HCT116 (cell line): ENCODE results near the gene FHDC1. TPM values are rescaled to one million over a fixed set of nuclear protein-coding genes. Genes with fewer than 3 reads are reported as not detected.

Experiments used
- ATAC-seq: fragments of 200-7000 bp; cut with Tn5 transposase; 2 replicates; pipeline ENCODE4 v1.9.1; 2020; ENCODE audit warnings: mild to moderate bottlenecking, moderate library complexity
- BruUV-seq: library from RNA; stranded (reverse); fragments of 400-500 nt; replicated peaks from 2 replicates; lab custom pipeline; 2021; lab: Mats Ljungman, UMichigan
- CTCF ChIA-PET: fragments of 300-600 bp; sonication (Branson Sonifier 250); formaldehyde crosslinking; loops from one replicate; lab custom pipeline; 2021; ENCODE audit warnings: antibody characterized with exemption; lab: Charles Lee
- POLR2A ChIA-PET: fragments of 300-600, 350-600 bp; sonication (Branson Sonifier 250); formaldehyde crosslinking; loops from one replicate; lab custom pipeline; 2021; ENCODE audit warnings: antibody characterized with exemption; lab: Charles Lee
- RAD21 ChIA-PET, 2 experiments: fragments of 300-600 bp; sonication (Branson Sonifier 250); formaldehyde crosslinking; loops; one replicate each; lab custom pipeline; 2023; ENCODE audit warnings: low total read pairs in 2 of 2; ENCODE audit not compliant: uncharacterized antibody in 2 of 2, unreplicated experiment in 2 of 2, low non-redundant PET in 1 of 2; lab: Charles Lee
- DNase-seq: peaks from one replicate; pipeline ENCODE4 v3.0.0-alpha.2; 2010; ENCODE audit warnings: low read depth, low spot score
- H2AFZ ChIP-seq: fragments of 200-600 bp; shearing (Covaris generic), sonication (generic); 2 replicates; pipeline ENCODE4 v1.6.1; 2017; ENCODE audit warnings: low read depth, mixed run types, mixed read lengths, antibody characterized with exemption, low read length; ENCODE audit not compliant: poor library complexity, severe bottlenecking
- H3K27ac ChIP-seq: 2 replicates; pipeline ENCODE4 v1.5.1; 2012; ENCODE audit warnings: low read depth, low read length
- H3K27me3 ChIP-seq: fragments of 200-600 bp; sonication (generic); 2 replicates; pipeline ENCODE4 v1.6.1; 2016; ENCODE audit warnings: mixed run types, low read length, mixed read lengths; ENCODE audit not compliant: insufficient read depth
- H3K36me3 ChIP-seq, 2 experiments: fragments of 200-500 bp in 1 of 2; fragments of 200-600 bp in 1 of 2; sonication (Bioruptor generic) in 1 of 2; sonication (generic) in 1 of 2; 2 replicates each; pipeline versions ENCODE4 v1.5.1 to v1.6.1; 2014 to 2016; ENCODE audit warnings: low read length in 2 of 2, inconsistent platforms in 1 of 2, mixed read lengths in 1 of 2, mixed run types in 1 of 2; ENCODE audit not compliant: insufficient read depth in 2 of 2, control insufficient read depth in 1 of 2
- H3K4me1 ChIP-seq, 2 experiments: fragments of 200-600 bp in 1 of 2; sonication (generic) in 1 of 2; 2 replicates each; pipeline versions ENCODE4 v1.5.1 to v1.6.1; 2012 to 2017; ENCODE audit warnings: low read length in 2 of 2, inconsistent platforms in 1 of 2, mild to moderate bottlenecking in 1 of 2, mixed read lengths in 1 of 2, mixed run types in 1 of 2, moderate library complexity in 1 of 2; ENCODE audit not compliant: insufficient read depth in 2 of 2, control insufficient read depth in 1 of 2
- H3K4me2 ChIP-seq: fragments of 200-600 bp; sonication (generic); 2 replicates; pipeline ENCODE4 v1.6.1; 2017; ENCODE audit warnings: mixed run types, low read length, mixed read lengths
- H3K4me3 ChIP-seq, 2 experiments: fragments of 200-600 bp in 1 of 2; sonication (generic) in 1 of 2; replicated peaks in 1 of 2; 2 replicates each; pipeline ENCODE4 v1.5.1; 2011 to 2016; ENCODE audit warnings: low read length in 2 of 2, control low read depth in 1 of 2, low read depth in 1 of 2, mild to moderate bottlenecking in 1 of 2, mixed read lengths in 1 of 2, mixed run types in 1 of 2
- H3K79me2 ChIP-seq: fragments of 200-600 bp; sonication (generic); 2 replicates; pipeline ENCODE4 v1.6.1; 2017; ENCODE audit warnings: mild to moderate bottlenecking, mixed run types, low read length, moderate library complexity, mixed read lengths; ENCODE audit not compliant: insufficient read depth
- H3K9ac ChIP-seq: fragments of 200-600 bp; sonication (generic); 2 replicates; pipeline ENCODE4 v1.6.1; 2016; ENCODE audit warnings: low read length, mixed read lengths
- H3K9me2 ChIP-seq: fragments of 200-600 bp; sonication (generic), shearing (Covaris generic); 2 replicates; pipeline ENCODE4 v1.6.1; 2017; ENCODE audit warnings: mixed run types, mild to moderate bottlenecking, moderate library complexity; ENCODE audit not compliant: insufficient read depth
- H3K9me3 ChIP-seq, 2 experiments: fragments of 200-500 bp in 1 of 2; fragments of 200-600 bp in 1 of 2; sonication (Bioruptor generic) in 1 of 2; sonication (generic) in 1 of 2; 2 replicates each; pipeline ENCODE4 v1.6.1; 2014 to 2017; ENCODE audit warnings: low read length in 2 of 2, mixed read lengths in 2 of 2, inconsistent platforms in 1 of 2, low read depth in 1 of 2, mild to moderate bottlenecking in 1 of 2, mixed run types in 1 of 2, moderate library complexity in 1 of 2; ENCODE audit not compliant: control insufficient read depth in 1 of 2, insufficient read depth in 1 of 2
- H4K20me1 ChIP-seq: fragments of 200-600 bp; sonication (generic), shearing (Covaris generic); 2 replicates; pipeline ENCODE4 v1.6.1; 2017; ENCODE audit warnings: mixed run types, mild to moderate bottlenecking, moderate library complexity; ENCODE audit not compliant: insufficient read depth
- CEBPB ChIP-seq: IDR thresholded peaks from 2 replicates; pipeline ENCODE4 v1.6.1; 2012; ENCODE audit warnings: low read depth
- EGR1 ChIP-seq: IDR thresholded peaks from 2 replicates; pipeline ENCODE4 v1.6.1; 2012; ENCODE audit warnings: low read depth
- ELF1 ChIP-seq: IDR thresholded peaks from 2 replicates; pipeline ENCODE4 v1.6.1; 2012; ENCODE audit warnings: low read depth, borderline replicate concordance
- EZH2 ChIP-seq: fragments of 200-600 bp; sonication (generic); IDR thresholded peaks from 2 replicates; pipeline ENCODE4 v1.6.1; 2017; ENCODE audit warnings: antibody characterized with exemption, mixed run types
- JUND ChIP-seq: IDR thresholded peaks from 2 replicates; pipeline ENCODE4 v1.6.1; 2012
- POLR2A ChIP-seq: IDR thresholded peaks from 2 replicates; pipeline ENCODE4 v1.7.0; 2011; ENCODE audit warnings: borderline replicate concordance; ENCODE audit not compliant: insufficient read depth, insufficient read length; ENCODE audit errors: extremely low read depth
- SIN3A ChIP-seq: IDR thresholded peaks from 2 replicates; pipeline ENCODE4 v1.6.1; 2012; ENCODE audit warnings: low read depth
- SRF ChIP-seq: IDR thresholded peaks from 2 replicates; pipeline ENCODE4 v1.6.1; 2012; ENCODE audit warnings: low read depth
- TCF7L2 ChIP-seq: IDR thresholded peaks from 2 replicates; pipeline ENCODE4 v1.7.0; 2011; ENCODE audit warnings: borderline replicate concordance, inconsistent platforms; ENCODE audit not compliant: insufficient read depth, insufficient read length; ENCODE audit errors: extremely low read depth
- ZFX ChIP-seq: fragments of 450-650 bp; IDR thresholded peaks from 2 replicates; pipeline ENCODE4 v1.6.1; 2017
- intact Hi-C: fragments of 100-400 bp; cut with micrococcal nuclease; formaldehyde crosslinking; loops from 2 replicates; pipeline ENCODE4 v1.10.0; 2022
- total RNA-seq: library from RNA; stranded (reverse); gene quantifications from one replicate; pipeline ENCODE4 v1.2.1, GENCODE V29; 2021; ENCODE audit not compliant: unreplicated experiment
- TF ChIP-seq, protein P1 (sequence below): IDR thresholded peaks from 2 replicates; pipeline ENCODE4 v1.6.1; 2012; ENCODE audit warnings: low read depth

The FHDC1 gene
- total RNA-seq, 1 experiment from 2014 or later, result 1.8 TPM

GRCh38 chr4:153025406-153025805, 89.3 kb downstream of the FHDC1 start:
- ChIA-PET POLR2A (no interaction called here), RAD21 (no interaction called here), CTCF (no interaction called here)
- no peak for DNase-seq
- no peak overlapping the region for H3K27ac ChIP-seq
- H3K4me2 ChIP-seq, result no peak overlapping the region
- no peaks in the 10 kb centered on the region for H4K20me1 ChIP-seq
- no peak overlapping the region for H3K9ac ChIP-seq
- H3K9me3 ChIP-seq, result no peaks in the 10 kb centered on the region
- no peak for TF ChIP-seq JUND
- no peak for TF ChIP-seq POLR2A
- H3K9me2 ChIP-seq, result no peaks in the 10 kb centered on the region
- intact Hi-C loops, result no loop called here
- H3K27me3 ChIP-seq, result no peaks in the 10 kb centered on the region
- H3K4me3 ChIP-seq, result no peak overlapping the region
- H3K4me1 ChIP-seq, result no peaks in the 10 kb centered on the region
- no peak overlapping the region for H2AFZ ChIP-seq
- H3K36me3 ChIP-seq, result no peaks in the 10 kb centered on the region
- no peaks in the 10 kb centered on the region for H3K79me2 ChIP-seq
- no peak for ATAC-seq
- no TSS peak for BruUV-seq

DNA sequence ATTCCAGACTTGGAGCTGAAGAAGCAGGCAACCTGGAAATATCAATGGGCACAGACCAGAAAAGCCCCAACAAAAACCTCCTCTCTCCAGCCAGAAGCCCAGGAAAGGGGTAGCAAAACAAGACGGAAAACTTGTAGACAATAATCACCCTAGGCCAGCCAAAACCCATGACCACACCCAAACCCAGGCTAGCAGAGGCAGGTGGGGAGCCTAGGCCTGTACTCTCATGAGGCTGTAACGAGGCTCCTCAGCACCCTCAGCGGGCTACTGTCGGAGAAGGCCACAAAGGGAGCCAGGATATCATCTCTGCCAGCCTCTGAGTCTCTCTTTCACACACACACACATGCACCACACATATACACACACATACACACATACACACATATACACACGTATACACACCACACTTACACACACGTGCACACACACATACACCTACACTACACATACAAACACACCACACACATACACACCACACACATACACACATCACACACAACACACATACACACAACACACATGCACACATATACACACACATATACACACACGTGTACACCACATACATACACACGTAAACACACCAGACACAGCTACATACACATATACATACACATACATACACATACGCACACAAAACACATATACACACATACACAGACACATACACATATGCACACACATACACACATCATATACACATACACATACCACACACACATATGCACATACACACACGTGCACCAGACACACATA, 90.6 kb downstream of the FHDC1 start:
- CTCF ChIA-PET, result no interaction called here
- Histone ChIP-seq H3K79me2 (no peaks in the 10 kb centered on the region), H3K4me1 (no peaks in the 10 kb centered on the region), H3K27ac (no peak overlapping the region)
- BruUV-seq, result no TSS peak
- ATAC-seq, result no peak
- TF ChIP-seq ELF1 (no peak), JUND (no peak), POLR2A (no peak), EZH2 (no peak), CEBPB (no peak), SRF (no peak), TCF7L2 (no peak), EGR1 (no peak), ZFX (no peak), SIN3A (no peak)
- TF ChIP-seq, protein P1, sequence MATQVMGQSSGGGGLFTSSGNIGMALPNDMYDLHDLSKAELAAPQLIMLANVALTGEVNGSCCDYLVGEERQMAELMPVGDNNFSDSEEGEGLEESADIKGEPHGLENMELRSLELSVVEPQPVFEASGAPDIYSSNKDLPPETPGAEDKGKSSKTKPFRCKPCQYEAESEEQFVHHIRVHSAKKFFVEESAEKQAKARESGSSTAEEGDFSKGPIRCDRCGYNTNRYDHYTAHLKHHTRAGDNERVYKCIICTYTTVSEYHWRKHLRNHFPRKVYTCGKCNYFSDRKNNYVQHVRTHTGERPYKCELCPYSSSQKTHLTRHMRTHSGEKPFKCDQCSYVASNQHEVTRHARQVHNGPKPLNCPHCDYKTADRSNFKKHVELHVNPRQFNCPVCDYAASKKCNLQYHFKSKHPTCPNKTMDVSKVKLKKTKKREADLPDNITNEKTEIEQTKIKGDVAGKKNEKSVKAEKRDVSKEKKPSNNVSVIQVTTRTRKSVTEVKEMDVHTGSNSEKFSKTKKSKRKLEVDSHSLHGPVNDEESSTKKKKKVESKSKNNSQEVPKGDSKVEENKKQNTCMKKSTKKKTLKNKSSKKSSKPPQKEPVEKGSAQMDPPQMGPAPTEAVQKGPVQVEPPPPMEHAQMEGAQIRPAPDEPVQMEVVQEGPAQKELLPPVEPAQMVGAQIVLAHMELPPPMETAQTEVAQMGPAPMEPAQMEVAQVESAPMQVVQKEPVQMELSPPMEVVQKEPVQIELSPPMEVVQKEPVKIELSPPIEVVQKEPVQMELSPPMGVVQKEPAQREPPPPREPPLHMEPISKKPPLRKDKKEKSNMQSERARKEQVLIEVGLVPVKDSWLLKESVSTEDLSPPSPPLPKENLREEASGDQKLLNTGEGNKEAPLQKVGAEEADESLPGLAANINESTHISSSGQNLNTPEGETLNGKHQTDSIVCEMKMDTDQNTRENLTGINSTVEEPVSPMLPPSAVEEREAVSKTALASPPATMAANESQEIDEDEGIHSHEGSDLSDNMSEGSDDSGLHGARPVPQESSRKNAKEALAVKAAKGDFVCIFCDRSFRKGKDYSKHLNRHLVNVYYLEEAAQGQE, result no peak
- TF ChIP-seq, all 23 proteins: peak for 0
- Histone ChIP-seq H3K27me3 (no peaks in the 10 kb centered on the region), H3K4me2 (no peak overlapping the region), H3K9me2 (no peaks in the 10 kb centered on the region), H2AFZ (no peak overlapping the region), H4K20me1 (no peaks in the 10 kb centered on the region), H3K4me3 (no peak overlapping the region), H3K9me3 (no peaks in the 10 kb centered on the region), H3K9ac (no peak overlapping the region), H3K36me3 (no peaks in the 10 kb centered on the region)
- ChIA-PET RAD21 (no interaction called here), POLR2A (no interaction called here)
- intact Hi-C loops, result no loop called here
- no peak for DNase-seq
